T-cell (primary cell): Measurements from ENCODE around the gene REELD1. TPM values are rescaled to one million over a fixed set of nuclear protein-coding genes. Genes with fewer than 3 reads are reported as not detected.

ENCODE experiments used
- ATAC-seq, 4 experiments: fragments of 200-7000 bp in 3 of 4; fragments of 150-1000 bp in 1 of 4; cut with Tn5 transposase; replicated peaks in 1 of 4; 1 replicate in 3 of 4; 2 replicates in 1 of 4; pipeline ENCODE4 v1.10.0; 2021; ENCODE audit warnings: moderate library complexity in 3 of 4, mild to moderate bottlenecking in 2 of 4, moderate number of reproducible peaks in 1 of 4
- CTCF ChIA-PET, 2 donors: fragments of 300-600 bp; sonication (Branson Sonifier 250); formaldehyde crosslinking; loops; one replicate each; lab custom pipeline; 2022; ENCODE audit warnings: antibody characterized with exemption in 2 of 2; lab: Charles Lee
- POLR2A ChIA-PET, 2 donors: fragments of 300-600 bp; sonication (Branson Sonifier 250); formaldehyde crosslinking; loops; one replicate each; lab custom pipeline; 2022; ENCODE audit warnings: antibody characterized with exemption in 2 of 2; lab: Charles Lee
- DNase-seq, 35 experiments: peaks; one replicate each; pipeline versions ENCODE4 v3.0.0 to v3.0.0-alpha.2; 2013 to 2023
- H3K27ac ChIP-seq: one replicate; pipeline ENCODE4 v1.5.1; 2013; ENCODE audit warnings: low read length
- H3K27me3 ChIP-seq, 2 experiments: replicated peaks in 1 of 2; 1 replicate in 1 of 2; 2 replicates in 1 of 2; pipeline versions ENCODE4 v1.6.1 to v1.7.0; 2013; ENCODE audit warnings: low read length in 1 of 2, mixed read lengths in 1 of 2; ENCODE audit not compliant: control insufficient read depth in 2 of 2, insufficient read depth in 2 of 2; ENCODE audit errors: extremely low read depth in 1 of 2
- H3K36me3 ChIP-seq, 2 donors: 1 replicate in 1 of 2; 2 replicates in 1 of 2; pipeline versions ENCODE4 v1.6.1 to v1.7.0; 2013; ENCODE audit warnings: low read length in 1 of 2; ENCODE audit not compliant: control insufficient read depth in 2 of 2, insufficient read depth in 1 of 2; ENCODE audit errors: extremely low read depth in 1 of 2
- H3K4me1 ChIP-seq, 2 experiments: 1 replicate in 1 of 2; 2 replicates in 1 of 2; pipeline versions ENCODE4 v1.6.1 to v1.7.0; 2013; ENCODE audit warnings: low read length in 2 of 2, mixed read lengths in 1 of 2; ENCODE audit not compliant: insufficient read depth in 2 of 2, control insufficient read depth in 1 of 2; ENCODE audit errors: extremely low read depth in 1 of 2
- H3K4me3 ChIP-seq, 2 donors: 1 replicate in 1 of 2; 2 replicates in 1 of 2; pipeline versions ENCODE4 v1.5.1 to v1.7.0; 2013; ENCODE audit warnings: mild to moderate bottlenecking in 2 of 2, low read length in 1 of 2, moderate library complexity in 1 of 2; ENCODE audit not compliant: control insufficient read depth in 1 of 2; ENCODE audit errors: extremely low read depth in 1 of 2
- H3K9me3 ChIP-seq: 2 replicates; pipeline ENCODE4 v1.7.0; 2013
- H3K27ac Mint-ChIP-seq, 2 donors: one replicate each; pipeline ENCODE4 v1.8.0; 2020 to 2021; ENCODE audit warnings: mild to moderate bottlenecking in 2 of 2, mixed read lengths in 2 of 2
- H3K27me3 Mint-ChIP-seq, 2 donors: one replicate each; pipeline ENCODE4 v1.8.0; 2021 to 2022; ENCODE audit warnings: mixed read lengths in 2 of 2
- H3K36me3 Mint-ChIP-seq: one replicate; pipeline ENCODE4 v1.8.0; 2021; ENCODE audit warnings: mixed read lengths
- H3K4me1 Mint-ChIP-seq, 3 donors: one replicate each; pipeline ENCODE4 v1.8.0; 2020 to 2022; ENCODE audit warnings: mixed read lengths in 3 of 3, mild to moderate bottlenecking in 1 of 3
- H3K4me3 Mint-ChIP-seq, 3 donors: one replicate each; pipeline ENCODE4 v1.8.0; 2020 to 2022; ENCODE audit warnings: mild to moderate bottlenecking in 3 of 3, mixed read lengths in 3 of 3, moderate library complexity in 3 of 3
- H3K9me3 Mint-ChIP-seq, 3 donors: one replicate each; pipeline ENCODE4 v1.8.0; 2020 to 2022; ENCODE audit warnings: mixed read lengths in 3 of 3
- WGBS: methylation state at CpG from one replicate; pipeline ENCODE4 v1.1.5; 2013; ENCODE audit warnings: missing lambda C conversion rate; ENCODE audit not compliant: insufficient coverage; 5-methylcytosine and 5-hydroxymethylcytosine counted together
- total RNA-seq, 35 experiments: library from RNA in 6 of 35; stranded (reverse) in 6 of 35; fragments of 120-200 nt in 1 of 35; gene quantifications; one replicate each; pipeline versions ENCODE4 v1.2.1 to v1.2.4 and lab custom pipeline; 2013 to 2026

REELD1 gene
- total RNA-seq, 5 donors from 2014 or later (not counting 1 experiment from before 2014, with no cell fraction given), result 0.65 to 2.0 (median 1.4) TPM

DNA sequence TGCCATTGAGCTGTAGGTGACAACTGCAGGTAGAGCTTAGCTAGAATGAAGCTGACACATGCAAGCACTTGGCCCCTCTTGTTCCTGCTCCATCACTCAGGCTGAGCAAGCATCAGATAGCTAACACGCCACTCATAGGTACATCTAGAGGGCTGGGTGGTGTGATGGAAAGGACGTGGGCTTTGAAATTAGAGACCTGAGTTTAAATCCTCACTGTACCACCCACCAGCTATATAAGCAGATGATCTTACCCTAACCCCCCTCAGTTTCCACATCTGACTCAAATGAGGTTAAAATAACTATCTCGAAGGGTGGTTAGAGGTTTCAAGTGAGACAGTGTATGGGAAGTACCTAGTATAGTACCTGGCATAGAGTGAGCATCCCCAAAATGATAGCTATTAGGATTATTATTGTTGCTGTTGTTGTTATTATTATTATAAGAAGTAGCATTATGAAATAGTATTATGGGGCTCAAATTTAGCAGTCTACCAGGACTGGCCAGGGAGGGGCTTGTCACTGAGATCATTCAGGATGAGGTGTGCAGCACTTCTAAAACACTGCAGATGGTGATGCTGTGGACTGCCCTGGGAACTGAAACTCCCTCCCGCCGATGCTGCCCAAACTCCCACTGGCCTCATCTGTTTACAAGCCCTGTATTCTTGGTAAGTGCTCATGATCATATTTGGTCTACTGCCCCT lies 59.0 kb downstream of the REELD1 start:
- H3K4me1 ChIP-seq, result no peaks in the 10 kb centered on the region
- H3K9me3 ChIP-seq, result no peaks in the 10 kb centered on the region
- no peaks in the 10 kb centered on the region for H3K4me1 Mint-ChIP-seq
- no peaks in the 10 kb centered on the region for H3K27me3 Mint-ChIP-seq
- H3K36me3 Mint-ChIP-seq, result peaks cover 29% of the 10 kb centered on the region
- H3K36me3 ChIP-seq, result no peaks in the 10 kb centered on the region
- no peak overlapping the region for H3K4me3 ChIP-seq
- no peak overlapping the region for H3K27ac ChIP-seq
- no CpG with 5 or more reads among the region's 5 CpGs for WGBS
- no peak for DNase-seq
- H3K9me3 Mint-ChIP-seq, result no peaks in the 10 kb centered on the region
- H3K27me3 ChIP-seq, result no peaks in the 10 kb centered on the region
- no peak for ATAC-seq
- H3K4me3 Mint-ChIP-seq, result no peak overlapping the region
- CTCF ChIA-PET, result no interaction called here
- POLR2A ChIA-PET, result interaction anchor here in 1 of 2 donors (0.6 kb wide), 1 partner anchor 1530 kb away, joined by 3 read pairs; no protein-coding TSS in a partner anchor
- no peak overlapping the region for H3K27ac Mint-ChIP-seq

DNA sequence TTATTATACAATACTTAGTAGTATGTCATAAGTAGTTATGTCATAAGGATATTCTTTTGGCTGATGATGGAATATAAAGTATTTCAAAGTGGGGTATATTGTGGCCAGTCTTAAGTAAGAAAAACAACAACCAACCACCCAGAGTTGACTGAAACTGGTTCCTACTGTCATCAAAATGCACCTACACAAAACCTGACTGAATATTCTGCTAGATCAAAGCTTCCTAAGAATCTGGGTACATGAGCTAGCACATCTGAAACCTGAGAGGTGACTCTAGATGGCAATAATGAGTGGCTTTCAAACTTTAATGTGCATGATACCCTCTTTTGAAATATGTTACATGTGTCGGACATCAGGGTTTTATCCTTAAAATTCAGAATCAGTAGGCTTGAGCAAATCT lies 60.4 kb downstream of the REELD1 start:
- ChIA-PET POLR2A (interaction anchor here in 1 of 2 donors (0.6 kb wide), 1 partner anchor 41 kb away, joined by 12 read pairs; no protein-coding TSS in a partner anchor), CTCF (no interaction called here)
- Mint-ChIP-seq H3K27ac (no peak overlapping the region), H3K27me3 (no peaks in the 10 kb centered on the region), H3K36me3 (peaks cover 32% of the 10 kb centered on the region), H3K9me3 (no peaks in the 10 kb centered on the region), H3K4me1 (no peaks in the 10 kb centered on the region), H3K4me3 (no peak overlapping the region)
- Histone ChIP-seq H3K27me3 (no peaks in the 10 kb centered on the region), H3K4me1 (no peaks in the 10 kb centered on the region), H3K27ac (no peak overlapping the region), H3K4me3 (no peak overlapping the region), H3K36me3 (no peaks in the 10 kb centered on the region), H3K9me3 (no peaks in the 10 kb centered on the region)
- no peak for ATAC-seq
- no CpG with 5 or more reads among the region's 1 CpG for WGBS
- DNase-seq, result no peak

DNA sequence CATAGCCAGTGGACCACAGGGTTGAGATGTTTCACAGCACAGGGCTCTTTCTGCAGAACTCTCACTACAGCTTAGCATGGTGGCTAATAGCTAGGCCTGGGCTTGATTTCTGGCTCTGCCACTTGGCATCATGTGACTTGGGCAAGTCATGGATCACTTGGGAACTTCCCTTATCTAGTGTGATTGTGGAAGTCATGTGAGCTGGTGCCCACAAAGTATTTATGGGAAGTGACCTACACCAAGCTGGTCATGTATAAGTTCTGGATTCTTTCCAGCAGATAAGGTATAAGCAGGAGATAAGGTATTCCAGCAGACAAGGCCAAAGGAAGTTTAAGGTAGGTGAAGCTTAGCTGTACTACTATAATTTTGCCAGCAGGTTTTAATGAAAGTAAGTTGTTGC lies 61.0 kb downstream of the REELD1 start:
- H3K36me3 Mint-ChIP-seq, result peaks cover 30% of the 10 kb centered on the region
- Histone ChIP-seq H3K27ac (no peak overlapping the region), H3K27me3 (no peaks in the 10 kb centered on the region), H3K9me3 (no peaks in the 10 kb centered on the region), H3K4me1 (no peaks in the 10 kb centered on the region), H3K4me3 (no peak overlapping the region), H3K36me3 (no peaks in the 10 kb centered on the region)
- H3K9me3 Mint-ChIP-seq, result no peaks in the 10 kb centered on the region
- no peak for DNase-seq
- H3K27ac Mint-ChIP-seq, result no peak overlapping the region
- H3K27me3 Mint-ChIP-seq, result no peaks in the 10 kb centered on the region
- H3K4me3 Mint-ChIP-seq, result no peak overlapping the region
- ATAC-seq, result no peak
- CTCF ChIA-PET, result no interaction called here
- H3K4me1 Mint-ChIP-seq, result no peaks in the 10 kb centered on the region
- POLR2A ChIA-PET, result interaction anchor here in 1 of 2 donors (0.6 to 0.7 kb wide), 2 partner anchors 13 to 42 kb away, joined by 4 to 12 read pairs; no protein-coding TSS in a partner anchor

GRCh38 chr4:146278986-146279385 lies 64.6 kb downstream of the REELD1 start:
- H3K4me1 Mint-ChIP-seq, result no peaks in the 10 kb centered on the region
- H3K27me3 Mint-ChIP-seq, result no peaks in the 10 kb centered on the region
- H3K27ac ChIP-seq, result no peak overlapping the region
- no peaks in the 10 kb centered on the region for H3K27me3 ChIP-seq
- CTCF ChIA-PET, result no interaction called here
- H3K9me3 Mint-ChIP-seq, result no peaks in the 10 kb centered on the region
- H3K27ac Mint-ChIP-seq, result no peak overlapping the region
- no peaks in the 10 kb centered on the region for H3K36me3 ChIP-seq
- peaks cover 27% of the 10 kb centered on the region for H3K36me3 Mint-ChIP-seq
- H3K4me1 ChIP-seq, result no peaks in the 10 kb centered on the region
- ATAC-seq (no peak), DNase-seq (no peak)
- H3K9me3 ChIP-seq, result no peaks in the 10 kb centered on the region
- WGBS, result no CpG with 5 or more reads among the region's 1 CpG
- H3K4me3 ChIP-seq, result no peak overlapping the region
- POLR2A ChIA-PET, result no interaction called here
- no peak overlapping the region for H3K4me3 Mint-ChIP-seq

Other genes starting within 250 kb of the REELD1 start
- 10 to 100 TPM; 23.1 to 52.0 (median 45.2) TPM for gene LSM6, start 38.8 kb upstream of the REELD1 start, total RNA-seq